HG03521 (cell line): ENCODE measurements around the gene ADGRF1.

Source experiments
- ATAC-seq: cut with Tn5 transposase; IDR thresholded peaks from one replicate; pipeline ENCODE4 v1.9.1; 2021; ENCODE audit warnings: mild to moderate bottlenecking, moderate library complexity; ENCODE audit not compliant: unreplicated experiment

Gene ADGRF1

GRCh38 chr6:46985943-46986342, 56.2 kb downstream of the ADGRF1 start:
- no peak for ATAC-seq

- ATAC-seq: no peak
These were observed 59.1 kb downstream of the ADGRF1 start for GRCh38 chr6:46983007-46983411.

- ATAC-seq: no peak
These were observed 62.9 kb downstream of the ADGRF1 start for GRCh38 chr6:46979206-46979605.

- no peak for ATAC-seq
These were observed 67.3 kb downstream of the ADGRF1 start for GRCh38 chr6:46974786-46975185.

- no peak for ATAC-seq
These were observed 69.1 kb downstream of the ADGRF1 start for GRCh38 chr6:46973029-46973428.

GRCh38 chr6:46972531-46972930, 69.6 kb downstream of the ADGRF1 start:
- no peak for ATAC-seq

GRCh38 chr6:46969206-46969605, 72.9 kb downstream of the ADGRF1 start:
- ATAC-seq: no peak

GRCh38 chr6:46967826-46968349, 74.2 kb downstream of the ADGRF1 start:
- ATAC-seq: no peak

GRCh38 chr6:46964716-46965519, 77.2 kb downstream of the ADGRF1 start:
- ATAC-seq: no peak

GRCh38 chr6:46963626-46964025, 78.5 kb downstream of the ADGRF1 start:
- ATAC-seq: no peak

- no peak for ATAC-seq
These were observed 79.1 kb downstream of the ADGRF1 start for GRCh38 chr6:46963039-46963438.

GRCh38 chr6:46961711-46962110, 80.4 kb downstream of the ADGRF1 start:
- ATAC-seq: no peak

GRCh38 chr6:46961232-46961631, 80.9 kb downstream of the ADGRF1 start:
- ATAC-seq: no peak

GRCh38 chr6:46959419-46959818, 82.7 kb downstream of the ADGRF1 start:
- ATAC-seq: no peak

GRCh38 chr6:46956409-46956808, 85.7 kb downstream of the ADGRF1 start:
- ATAC-seq: no peak

- no peak for ATAC-seq
These were observed 87.2 kb downstream of the ADGRF1 start for GRCh38 chr6:46954837-46955451.

GRCh38 chr6:46953921-46954320, 88.2 kb downstream of the ADGRF1 start:
- ATAC-seq: no peak

GRCh38 chr6:46949632-46950280, 92.4 kb downstream of the ADGRF1 start:
- no peak for ATAC-seq

- no peak for ATAC-seq
These were observed 93.4 kb downstream of the ADGRF1 start for GRCh38 chr6:46948699-46949098.
